HG02763 (cell line): ENCODE results near the gene TMEM255B.

Source experiments
- ATAC-seq: cut with Tn5 transposase; IDR thresholded peaks from one replicate; pipeline ENCODE4 v1.9.1; 2021; ENCODE audit warnings: mild to moderate bottlenecking, moderate library complexity; ENCODE audit not compliant: unreplicated experiment

TMEM255B gene

DNA sequence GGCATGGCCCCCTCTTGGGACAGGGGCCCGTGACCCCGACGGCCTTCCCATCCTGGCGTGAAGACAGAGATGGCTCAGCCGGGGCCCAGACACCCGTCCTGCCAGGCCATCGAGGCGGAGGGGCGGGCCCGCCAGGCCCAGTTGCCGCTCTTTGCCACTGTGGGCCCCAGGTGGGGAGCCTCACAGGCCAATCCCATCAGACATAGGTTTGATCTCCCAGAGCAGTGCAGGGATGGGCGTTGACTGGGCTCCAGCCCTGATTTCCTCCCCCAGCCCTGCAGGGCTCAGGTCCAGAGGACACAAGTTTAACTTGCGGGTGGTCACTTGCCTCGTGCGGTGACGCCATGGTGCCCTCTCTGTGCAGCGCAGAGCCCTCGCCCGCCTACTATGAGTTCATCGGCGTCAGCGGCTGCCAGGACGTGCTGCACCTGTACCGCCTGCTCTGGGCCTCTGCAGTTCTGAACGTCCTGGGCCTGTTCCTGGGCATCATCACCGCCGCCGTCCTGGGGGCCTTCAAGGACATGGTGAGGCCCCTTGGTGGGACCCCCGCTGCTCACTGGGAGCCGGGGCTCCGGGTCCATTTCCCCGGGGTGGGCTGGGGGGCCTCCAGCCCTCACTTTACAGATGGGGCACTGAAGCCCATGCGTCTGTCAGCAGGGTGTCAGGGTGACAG lies 42.4 kb downstream of the TMEM255B start:
- ATAC-seq, result no peak

- no peak for ATAC-seq
These were observed 43.1 kb downstream of the TMEM255B start for GRCh38 chr13:113802090-113802531.

- no peak for ATAC-seq
These were observed 43.7 kb downstream of the TMEM255B start for GRCh38 chr13:113802761-113803160.

- ATAC-seq, result no peak
These were observed 44.5 kb downstream of the TMEM255B start for GRCh38 chr13:113803409-113804016.

DNA sequence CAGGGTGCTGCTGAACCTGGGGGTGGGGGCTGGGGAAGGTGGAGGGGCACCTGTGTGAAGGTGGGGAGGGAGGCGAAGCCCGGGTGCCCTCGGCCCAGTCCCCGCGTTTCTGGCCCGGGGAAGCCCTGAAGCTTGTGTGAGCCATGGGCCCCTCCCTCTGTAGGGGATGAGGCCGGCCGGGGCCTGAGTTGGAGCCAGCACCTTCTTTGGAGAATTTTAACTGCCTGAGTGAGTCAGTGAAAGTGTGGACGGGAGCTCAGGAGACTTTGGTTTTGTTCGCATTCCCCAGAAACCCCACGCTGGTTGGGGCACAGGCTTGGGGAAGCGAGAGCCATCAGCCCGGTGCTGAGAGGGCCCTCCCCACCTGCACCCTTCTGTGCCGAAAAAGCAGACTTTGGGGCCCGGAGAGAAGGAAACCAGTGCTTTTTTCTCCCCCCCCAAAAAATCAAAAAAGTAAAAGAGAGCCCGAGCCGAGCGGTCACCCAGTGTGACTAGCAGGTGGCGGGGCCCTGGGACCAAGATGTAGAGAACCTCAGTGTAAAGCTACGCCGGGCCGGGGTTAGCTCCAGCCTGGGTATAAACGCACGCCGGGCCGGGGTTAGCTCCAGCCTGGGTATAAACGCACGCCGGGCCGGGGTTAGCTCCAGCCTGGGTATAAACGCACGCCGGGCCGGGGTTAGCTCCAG lies 45.1 kb downstream of the TMEM255B start:
- ATAC-seq, result no peak

DNA sequence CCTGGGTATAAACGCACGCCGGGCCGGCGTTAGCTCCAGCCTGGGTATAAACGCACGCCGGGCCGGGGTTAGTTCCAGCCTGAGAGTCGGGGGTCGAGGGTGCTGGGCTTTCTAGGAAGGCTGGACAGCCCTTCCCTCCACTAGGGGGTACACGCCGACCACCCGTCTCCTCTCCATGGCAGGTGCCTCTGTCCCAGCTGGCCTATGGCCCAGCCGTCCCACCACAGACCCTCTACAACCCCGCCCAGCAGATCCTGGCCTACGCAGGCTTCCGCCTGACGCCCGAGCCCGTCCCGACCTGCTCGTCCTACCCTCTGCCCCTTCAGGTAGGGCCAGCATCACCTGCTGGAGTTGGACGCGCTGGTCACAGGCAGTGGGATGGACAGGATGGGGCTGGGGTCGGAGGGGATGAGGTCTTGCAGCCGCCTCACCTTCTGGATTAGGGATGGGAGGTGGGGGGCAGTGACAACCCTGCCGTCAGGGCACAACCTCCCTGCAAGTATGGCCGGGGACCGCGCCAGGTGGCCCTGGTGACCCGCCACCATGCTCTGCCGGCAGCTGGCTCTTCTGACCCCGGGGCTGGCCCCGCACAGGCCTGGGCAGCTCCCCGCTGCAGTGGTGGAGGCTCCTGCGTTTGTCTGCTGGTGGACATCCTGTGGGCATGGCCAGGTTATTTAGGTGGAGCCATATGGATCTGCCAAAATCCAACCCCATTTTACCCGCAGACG lies 45.8 kb downstream of the TMEM255B start:
- no peak for ATAC-seq

GRCh38 chr13:113805431-113806103 lies 46.5 kb downstream of the TMEM255B start:
- ATAC-seq, result no peak

- no peak for ATAC-seq
These were observed 47.1 kb downstream of the TMEM255B start for GRCh38 chr13:113806104-113806471.

DNA sequence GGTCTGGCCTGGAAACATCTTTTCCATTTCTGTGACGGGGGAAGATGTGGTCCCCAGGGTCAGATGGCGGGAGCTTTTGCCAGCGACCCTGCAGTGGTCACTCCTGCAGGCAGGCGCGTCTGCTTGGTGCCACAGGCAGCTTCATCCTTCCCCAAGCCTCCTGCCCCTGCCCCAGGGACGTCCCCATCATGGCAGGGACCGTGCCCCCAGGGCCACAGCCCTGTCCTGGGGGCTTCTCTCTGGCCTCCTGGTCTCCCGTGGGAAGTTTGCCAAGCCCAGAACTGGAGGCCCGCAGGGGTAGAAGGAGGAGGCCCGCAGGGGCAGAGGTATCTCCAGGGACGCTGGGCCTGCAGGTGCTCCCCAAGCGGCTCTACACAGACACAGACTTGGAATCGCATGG lies 47.5 kb downstream of the TMEM255B start:
- no peak for ATAC-seq

GRCh38 chr13:113808058-113808834 lies 49.2 kb downstream of the TMEM255B start:
- ATAC-seq, result no peak

GRCh38 chr13:113809934-113810333 lies 50.9 kb downstream of the TMEM255B start:
- no peak for ATAC-seq

GRCh38 chr13:113810640-113811039 lies 51.6 kb downstream of the TMEM255B start:
- no peak for ATAC-seq

GRCh38 chr13:113811081-113811928 lies 52.3 kb downstream of the TMEM255B start:
- no peak for ATAC-seq

GRCh38 chr13:113812178-113813040 lies 53.4 kb downstream of the TMEM255B start:
- ATAC-seq, result no peak

GRCh38 chr13:113813070-113813748 lies 54.2 kb downstream of the TMEM255B start:
- ATAC-seq, result no peak

DNA sequence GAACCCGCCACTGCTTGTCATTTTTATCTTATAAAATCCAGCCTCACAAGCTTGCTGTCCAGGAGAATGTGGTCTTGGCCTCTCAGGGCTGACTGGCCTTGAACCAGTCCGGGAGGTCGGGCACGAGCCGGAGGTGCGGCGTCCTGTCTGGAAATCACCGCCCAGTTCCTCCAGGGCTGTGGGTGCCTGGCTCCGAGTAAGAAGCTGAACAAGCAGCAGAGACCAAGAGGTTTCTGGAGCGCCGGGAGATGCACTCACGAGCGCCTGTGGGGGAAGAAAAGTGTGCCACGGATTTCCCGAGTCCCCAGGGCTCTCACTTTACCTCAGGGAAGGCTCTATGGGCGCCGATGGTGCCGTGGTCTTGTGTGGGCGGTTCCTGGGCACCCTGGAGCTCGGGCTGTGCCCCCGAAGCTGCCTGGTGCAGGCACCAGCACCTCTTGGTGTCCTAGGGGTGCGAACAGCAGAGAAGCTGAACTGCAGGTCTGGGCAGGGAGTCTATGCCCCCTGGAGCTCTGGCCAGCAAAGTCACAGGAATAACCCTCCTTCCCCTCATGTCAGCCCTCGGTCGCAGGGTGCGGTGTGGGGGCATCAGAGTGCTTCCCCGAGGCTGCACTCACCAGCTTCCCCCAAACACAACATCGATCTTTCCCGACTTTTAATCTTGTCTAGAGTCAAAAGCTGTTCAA lies 54.9 kb downstream of the TMEM255B start:
- no peak for ATAC-seq

DNA sequence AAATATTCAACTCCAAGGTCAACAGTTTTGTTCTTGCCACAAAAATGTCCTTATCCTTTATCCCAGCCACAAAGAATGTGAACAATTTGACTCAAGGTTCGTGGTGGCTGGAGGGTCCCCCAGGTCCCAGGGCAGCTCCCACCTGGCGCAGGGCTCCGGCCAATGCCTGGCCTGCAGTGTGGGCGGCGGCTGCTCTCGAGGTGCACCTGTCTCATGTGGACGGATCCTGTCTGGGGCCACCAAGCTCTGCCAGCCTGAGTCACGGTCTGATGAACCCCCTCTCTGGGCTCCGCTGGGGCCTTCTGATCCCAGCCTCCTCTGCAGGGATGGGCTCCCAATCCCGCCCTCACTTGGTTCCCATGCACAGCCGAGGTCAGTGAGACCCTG lies 55.4 kb downstream of the TMEM255B start:
- ATAC-seq, result no peak
